Measurements from ENCODE around the gene CARS2.

Gene CARS2

DNA sequence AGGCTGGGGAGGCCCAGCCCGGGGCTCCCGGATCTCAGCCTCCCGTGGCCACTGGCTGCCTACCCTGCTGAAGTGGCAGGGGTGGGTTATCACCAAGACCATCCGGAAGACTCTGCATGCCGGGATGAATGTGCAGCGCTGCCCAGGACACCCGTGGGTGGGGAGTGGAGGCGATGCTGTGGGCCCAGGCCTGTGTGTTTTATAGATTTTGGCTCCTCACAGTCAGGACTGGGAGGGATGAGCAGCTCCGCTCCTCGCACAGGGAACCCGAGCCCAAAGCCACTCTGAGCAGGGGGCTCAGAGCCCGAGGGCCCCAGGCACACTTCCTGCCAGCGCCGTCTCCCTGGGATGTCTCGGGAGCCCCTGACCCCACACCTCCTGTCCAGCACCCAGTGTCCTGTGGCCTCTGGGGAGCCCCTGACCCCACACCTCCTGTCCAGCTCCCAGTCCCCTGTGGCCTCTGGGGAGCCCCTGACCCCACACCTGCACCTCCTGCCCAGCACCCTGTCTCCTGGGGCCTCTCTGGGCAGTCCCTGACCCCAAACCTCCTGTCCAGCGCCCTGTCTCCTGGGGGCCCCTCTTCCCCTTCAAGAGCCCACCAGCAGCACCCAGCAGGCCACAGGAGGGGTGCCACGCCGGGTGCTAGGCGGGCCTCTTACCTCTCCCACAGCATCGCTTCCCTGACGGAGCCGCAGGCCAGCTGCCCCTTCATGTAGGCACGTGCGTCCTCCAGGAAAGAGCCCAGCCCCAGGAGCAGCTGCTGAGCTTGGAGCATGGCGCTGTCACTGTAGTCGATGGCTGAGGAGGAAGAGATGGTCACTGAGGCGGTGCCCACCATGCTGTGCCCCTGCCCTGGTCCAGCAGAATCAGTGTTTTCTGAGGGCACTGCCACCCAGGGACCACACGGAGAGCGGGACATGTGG lies 59.2 kb downstream of the CARS2 start:
- no peak for DNase-seq (ENCODE audit: insufficient read length)
- TF ChIP-seq POLR2A (IDR thresholded peaks at IDR 0.05; ENCODE audit: low read depth, low read length) (no peak), TAF1 (IDR thresholded peaks at IDR 0.05; ENCODE audit: borderline replicate concordance, low read depth, low read length) (no peak), POLR2AphosphoS5 (IDR thresholded peaks at IDR 0.05; ENCODE audit: low read depth, low read length) (no peak)
- FAIRE-seq = no peak

DNA sequence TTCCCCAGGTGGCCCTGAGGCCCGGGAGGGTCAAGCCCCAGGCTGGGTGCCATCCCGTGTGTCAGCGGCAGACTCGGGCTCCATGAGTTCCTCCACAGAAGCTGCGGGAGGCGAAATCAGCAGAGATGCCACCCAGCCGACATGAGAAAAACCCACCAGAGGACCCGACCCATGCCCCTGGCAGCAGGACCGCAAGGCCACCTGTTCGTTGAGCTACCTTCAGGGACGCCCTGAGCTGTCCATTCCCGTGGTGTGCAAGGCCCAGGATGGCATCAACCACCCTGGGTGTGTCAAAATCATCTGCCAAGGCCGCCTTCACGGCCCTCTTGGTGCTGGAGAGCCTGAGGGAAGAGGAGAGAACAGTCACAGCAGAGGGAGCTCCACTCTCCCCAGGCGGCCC lies 60.2 kb downstream of the CARS2 start:
- FAIRE-seq = no peak
- TF ChIP-seq POLR2AphosphoS5 (IDR thresholded peaks at IDR 0.05; ENCODE audit: low read depth, low read length) (no peak), TAF1 (IDR thresholded peaks at IDR 0.05; ENCODE audit: borderline replicate concordance, low read depth, low read length) (no peak), POLR2A (IDR thresholded peaks at IDR 0.05; ENCODE audit: low read depth, low read length) (no peak)
- no peak for DNase-seq (ENCODE audit: insufficient read length)

GRCh38 chr13:110644892-110645521 lies 60.9 kb downstream of the CARS2 start:
- FAIRE-seq = no peak
- TF ChIP-seq POLR2A (IDR thresholded peaks at IDR 0.05; ENCODE audit: low read depth, low read length) = 0 out of 2 replicates have a peak, but pooled peaks have one; percentile 24
- no peak for TF ChIP-seq TAF1 (IDR thresholded peaks at IDR 0.05; ENCODE audit: borderline replicate concordance, low read depth, low read length)
- DNase-seq (ENCODE audit: insufficient read length) = peak; percentile 53

DNA sequence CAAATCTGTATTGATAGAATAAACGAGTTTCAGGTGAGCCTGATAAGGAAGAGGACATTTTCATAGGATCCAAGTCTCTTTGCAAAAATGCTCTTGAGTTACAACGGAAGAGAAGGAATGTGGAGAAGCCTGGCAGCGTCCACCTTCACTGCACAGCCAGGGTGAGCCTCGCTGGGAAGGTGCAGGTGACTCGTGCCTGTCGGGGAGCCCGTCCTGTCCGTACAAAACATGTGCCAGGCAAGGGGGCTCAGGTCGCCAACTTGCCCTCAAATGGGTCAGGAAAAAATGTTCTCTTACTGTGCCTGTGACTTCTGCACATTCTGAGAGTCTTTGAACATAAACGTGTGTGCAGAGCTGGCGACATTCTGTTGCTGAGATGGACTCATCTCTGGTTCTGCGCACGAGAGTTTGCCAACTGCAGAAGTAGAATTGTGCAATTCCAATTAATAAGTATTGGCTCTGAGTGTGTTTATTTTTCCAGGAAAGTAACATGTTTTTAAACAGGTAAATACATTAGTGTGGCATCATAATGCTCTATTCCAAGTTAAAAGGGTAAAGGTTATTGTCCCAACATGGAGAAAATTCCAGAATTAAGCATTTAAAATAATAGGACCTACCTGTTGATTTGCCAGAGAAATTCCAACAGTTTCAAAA lies 62.0 kb downstream of the CARS2 start:
- 0 out of 2 replicates have a peak, but pooled peaks have one; percentile 15 for TF ChIP-seq POLR2AphosphoS5 (IDR thresholded peaks at IDR 0.05; ENCODE audit: low read depth, low read length)
- TF ChIP-seq POLR2A (IDR thresholded peaks at IDR 0.05; ENCODE audit: low read depth, low read length) = 0 out of 2 replicates have a peak, but pooled peaks have one; percentile 26
- TF ChIP-seq TAF1 (IDR thresholded peaks at IDR 0.05; ENCODE audit: borderline replicate concordance, low read depth, low read length) = no peak
- FAIRE-seq (no peak), DNase-seq (ENCODE audit: insufficient read length) (no peak)

DNA sequence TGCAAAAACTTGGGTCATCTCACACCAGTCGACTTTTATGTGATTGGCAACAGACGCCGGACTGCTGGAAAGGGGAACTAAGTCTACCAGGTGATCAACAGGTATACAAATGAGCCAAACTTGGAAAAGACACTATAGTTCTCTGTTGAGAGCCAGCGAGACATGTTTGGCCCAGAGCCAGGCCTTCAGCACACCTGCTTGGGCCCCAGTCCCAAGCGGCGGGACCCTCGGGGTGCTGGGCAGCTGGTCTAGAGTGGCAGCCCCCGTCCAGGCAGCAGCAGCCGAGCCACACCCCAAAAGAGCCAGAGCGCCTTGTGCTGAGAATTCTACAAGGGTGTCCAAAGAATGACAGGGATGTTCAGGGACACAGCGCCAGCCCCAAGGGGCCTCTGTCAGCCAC lies 62.6 kb downstream of the CARS2 start:
- DNase-seq (ENCODE audit: insufficient read length) (no peak), FAIRE-seq (no peak)
- TF ChIP-seq TAF1 (IDR thresholded peaks at IDR 0.05; ENCODE audit: borderline replicate concordance, low read depth, low read length) = no peak
- TF ChIP-seq POLR2AphosphoS5 (IDR thresholded peaks at IDR 0.05; ENCODE audit: low read depth, low read length) = no peak
- TF ChIP-seq POLR2A (IDR thresholded peaks at IDR 0.05; ENCODE audit: low read depth, low read length) = no peak

DNA sequence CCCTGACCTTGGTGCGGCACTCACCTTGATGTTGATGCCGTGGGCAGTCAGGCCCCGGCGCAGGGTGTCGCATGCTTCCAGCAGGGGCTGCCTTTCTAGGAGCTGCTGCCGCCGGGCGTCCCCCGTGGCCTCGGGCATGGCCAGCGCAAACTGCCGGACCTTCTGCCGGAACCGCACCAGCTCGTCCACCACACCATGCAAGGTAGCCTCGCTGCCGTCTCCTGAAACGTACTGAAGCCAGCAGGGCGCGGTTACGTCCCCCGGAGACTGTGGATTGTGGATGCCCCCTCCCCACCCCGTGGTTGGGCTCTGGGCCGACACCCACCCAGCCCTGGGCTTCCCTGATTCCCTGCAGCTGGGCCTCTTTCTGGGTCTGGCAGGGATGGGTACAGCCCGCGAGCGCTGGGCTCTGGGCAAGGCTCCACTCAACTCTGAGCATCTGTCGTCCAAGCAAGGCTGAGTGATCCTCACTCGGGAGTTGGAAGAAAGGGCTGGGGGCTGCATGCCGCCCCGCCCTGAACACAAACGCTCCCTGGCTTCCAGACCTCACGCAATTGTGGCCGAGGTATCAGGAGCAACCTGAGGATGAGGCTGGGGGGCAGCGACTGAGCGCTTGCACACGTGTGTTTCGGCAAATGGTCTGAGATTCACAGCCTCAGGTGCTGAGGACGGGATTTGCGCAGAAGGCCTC lies 63.5 kb downstream of the CARS2 start:
- FAIRE-seq (no peak), DNase-seq (ENCODE audit: insufficient read length) (no peak)
- TF ChIP-seq TAF1 (IDR thresholded peaks at IDR 0.05; ENCODE audit: borderline replicate concordance, low read depth, low read length) (no peak), POLR2AphosphoS5 (IDR thresholded peaks at IDR 0.05; ENCODE audit: low read depth, low read length) (no peak), POLR2A (IDR thresholded peaks at IDR 0.05; ENCODE audit: low read depth, low read length) (no peak)

DNA sequence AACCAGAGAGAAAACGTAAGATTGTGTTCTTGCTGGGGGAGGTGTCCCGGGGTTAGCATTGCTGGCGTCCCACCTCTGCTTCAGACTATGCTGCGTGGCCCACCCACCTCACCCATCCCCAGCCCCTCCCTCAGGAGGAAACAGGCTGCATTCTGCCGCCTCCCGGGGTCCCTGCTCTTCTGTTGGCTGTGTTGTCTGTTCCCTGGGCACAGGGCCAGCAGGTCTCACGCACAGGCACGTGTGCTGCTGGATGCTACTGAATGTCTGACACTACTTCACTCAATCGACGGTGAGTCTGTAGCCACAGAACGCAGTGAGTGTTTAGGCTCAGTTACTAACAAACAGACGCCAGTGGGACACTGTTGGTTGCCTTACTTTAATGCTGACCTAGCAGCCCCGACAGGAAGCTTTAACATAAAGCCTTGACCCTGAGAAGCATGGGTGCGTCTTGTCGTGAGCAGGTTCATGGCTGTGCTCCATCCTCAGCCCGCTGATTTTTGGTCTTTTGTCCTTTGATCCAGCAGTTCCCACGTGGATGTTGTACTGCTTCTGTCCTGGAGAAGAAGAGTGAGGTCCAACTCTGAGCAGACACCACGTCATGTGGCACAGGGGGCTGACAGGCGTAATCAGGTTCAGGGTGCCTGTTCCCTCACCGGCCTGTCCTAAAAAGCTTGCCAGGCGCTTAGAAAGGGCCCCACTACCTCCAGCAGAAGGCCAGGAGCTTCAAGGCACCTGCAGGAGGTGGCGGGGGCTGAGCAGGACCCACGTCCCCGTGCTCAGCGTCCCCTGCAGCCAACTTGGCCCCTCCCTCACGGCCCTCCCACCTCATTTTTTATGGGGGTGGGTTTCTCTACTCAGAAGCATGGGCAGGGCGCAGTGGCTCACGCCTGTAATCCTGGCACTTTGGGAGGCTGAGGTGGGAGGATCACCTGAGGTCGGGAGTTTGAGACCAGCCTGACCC lies 64.6 kb downstream of the CARS2 start:
- no peak for DNase-seq (ENCODE audit: insufficient read length)
- FAIRE-seq = no peak
- TF ChIP-seq POLR2A (IDR thresholded peaks at IDR 0.05; ENCODE audit: low read depth, low read length) = no peak
- TF ChIP-seq TAF1 (IDR thresholded peaks at IDR 0.05; ENCODE audit: borderline replicate concordance, low read depth, low read length) = no peak
- no peak for TF ChIP-seq POLR2AphosphoS5 (IDR thresholded peaks at IDR 0.05; ENCODE audit: low read depth, low read length)

DNA sequence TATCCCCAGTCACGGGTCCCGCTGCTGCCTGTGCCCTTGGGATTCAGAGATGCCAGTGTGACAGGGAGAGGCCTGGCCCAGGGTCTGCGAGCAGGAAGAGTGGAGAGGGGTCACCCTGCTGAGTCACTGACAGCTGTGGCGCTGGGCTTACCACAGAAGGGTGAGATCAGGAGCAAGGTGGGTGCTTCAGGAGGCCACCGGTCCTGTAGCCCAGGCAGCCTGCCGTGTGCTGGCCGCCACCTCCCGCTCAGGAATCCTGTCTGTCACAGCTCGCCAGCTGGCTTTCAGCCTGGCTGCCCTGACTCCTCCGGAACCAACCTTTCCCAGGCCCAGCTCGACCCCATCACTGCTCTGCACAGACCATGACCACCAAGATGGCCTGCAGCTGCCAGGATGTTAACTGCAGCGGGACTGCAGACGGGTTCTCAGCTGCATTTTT lies 65.3 kb downstream of the CARS2 start:
- TF ChIP-seq TAF1 (IDR thresholded peaks at IDR 0.05; ENCODE audit: borderline replicate concordance, low read depth, low read length) (no peak), POLR2AphosphoS5 (IDR thresholded peaks at IDR 0.05; ENCODE audit: low read depth, low read length) (peak; percentile 66; the same call in 1 of the 2 replicates), POLR2A (IDR thresholded peaks at IDR 0.05; ENCODE audit: low read depth, low read length) (peak; percentile 39)
- no peak for FAIRE-seq

DNA sequence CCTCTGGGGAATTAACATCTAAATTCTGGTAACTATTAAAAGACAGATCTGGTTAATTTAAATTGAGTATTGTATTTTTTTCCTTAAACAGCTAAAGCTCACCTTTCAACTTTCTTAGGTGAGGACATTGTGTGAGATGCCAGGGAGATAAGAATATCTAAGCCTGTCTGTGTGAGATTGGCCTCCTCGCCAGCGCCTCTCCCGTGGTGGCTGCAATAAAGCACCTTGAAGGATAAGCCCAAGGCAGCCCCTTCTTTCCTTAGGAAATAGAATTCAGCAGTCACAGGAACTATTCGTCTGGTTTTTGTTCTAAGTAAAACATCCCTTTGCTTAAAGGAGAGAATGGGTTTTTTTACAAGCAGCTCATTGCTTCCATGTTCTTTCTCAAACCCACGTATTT lies 66.0 kb downstream of the CARS2 start:
- FAIRE-seq = no peak

More for the DNA sequence above, 65.3 kb downstream of the CARS2 start:
- no peak for DNase-seq (ENCODE audit: insufficient read length)

More for the DNA sequence above, 66.0 kb downstream of the CARS2 start:
- DNase-seq (ENCODE audit: insufficient read length) = no peak
- TF ChIP-seq TAF1 (IDR thresholded peaks at IDR 0.05; ENCODE audit: borderline replicate concordance, low read depth, low read length) (no peak), POLR2AphosphoS5 (IDR thresholded peaks at IDR 0.05; ENCODE audit: low read depth, low read length) (no peak), POLR2A (IDR thresholded peaks at IDR 0.05; ENCODE audit: low read depth, low read length) (no peak)
